T-helper 2 cell treated with Interferon-gamma antibody and Interleukin-4, amounts not matched to agents 5 μg/mL and 100 μg/mL, for 36 hours (primary cell): ENCODE measurements around the gene ZAP70.

Experiments
- DNase-seq: peaks from one replicate; pipeline ENCODE4 v3.0.0; 2021; ENCODE audit warnings: low spot score
- H3K27ac Mint-ChIP-seq: one replicate; pipeline ENCODE4 v1.8.0; 2021; ENCODE audit warnings: mild to moderate bottlenecking, mixed read lengths
- H3K27me3 Mint-ChIP-seq: one replicate; pipeline ENCODE4 v1.8.0; 2021; ENCODE audit warnings: low read depth, mixed read lengths
- H3K36me3 Mint-ChIP-seq: one replicate; pipeline ENCODE4 v1.8.0; 2021; ENCODE audit warnings: low read depth, mixed read lengths
- H3K4me1 Mint-ChIP-seq: one replicate; pipeline ENCODE4 v1.8.0; 2021; ENCODE audit warnings: low read depth, mixed read lengths
- H3K4me3 Mint-ChIP-seq: one replicate; pipeline ENCODE4 v1.8.0; 2022; ENCODE audit warnings: mild to moderate bottlenecking, moderate library complexity, mixed read lengths
- H3K9me3 Mint-ChIP-seq: one replicate; pipeline ENCODE4 v1.8.0; 2021; ENCODE audit warnings: mixed read lengths

The ZAP70 gene

GRCh38 chr2:97751752-97752151, 38.4 kb downstream of the ZAP70 start:
- peaks cover 15% of the 10 kb centered on the region for H3K36me3 Mint-ChIP-seq

GRCh38 chr2:97752342-97753334, 39.3 kb downstream of the ZAP70 start:
- DNase-seq: no peak
- H3K27me3 Mint-ChIP-seq: no peaks in the 10 kb centered on the region
- no peaks in the 10 kb centered on the region for H3K9me3 Mint-ChIP-seq
- H3K36me3 Mint-ChIP-seq: peaks cover 18% of the 10 kb centered on the region
- no peak overlapping the region for H3K27ac Mint-ChIP-seq
- peaks cover 6% of the 10 kb centered on the region for H3K4me1 Mint-ChIP-seq
- H3K4me3 Mint-ChIP-seq: no peak overlapping the region

More at GRCh38 chr2:97751752-97752151, 38.4 kb downstream of the ZAP70 start:
- Mint-ChIP-seq H3K27me3 (no peaks in the 10 kb centered on the region), H3K9me3 (no peaks in the 10 kb centered on the region), H3K4me1 (peaks cover 12% of the 10 kb centered on the region), H3K4me3 (no peak overlapping the region), H3K27ac (no peak overlapping the region)
- DNase-seq: no peak

GRCh38 chr2:97754690-97755346, 41.4 kb downstream of the ZAP70 start:
- no peak for DNase-seq
- Mint-ChIP-seq H3K27ac (no peak overlapping the region), H3K27me3 (no peaks in the 10 kb centered on the region), H3K4me1 (peaks cover 4% of the 10 kb centered on the region), H3K36me3 (peaks cover 24% of the 10 kb centered on the region), H3K4me3 (no peak overlapping the region), H3K9me3 (no peaks in the 10 kb centered on the region)

GRCh38 chr2:97755491-97755890, 42.1 kb downstream of the ZAP70 start:
- Mint-ChIP-seq H3K4me1 (peaks cover 9% of the 10 kb centered on the region), H3K36me3 (peaks cover 31% of the 10 kb centered on the region), H3K27me3 (no peaks in the 10 kb centered on the region), H3K4me3 (no peak overlapping the region), H3K27ac (no peak overlapping the region), H3K9me3 (no peaks in the 10 kb centered on the region)
- DNase-seq: no peak

- H3K4me3 Mint-ChIP-seq: no peak overlapping the region
- H3K27me3 Mint-ChIP-seq: no peaks in the 10 kb centered on the region
- H3K4me1 Mint-ChIP-seq: peaks cover 21% of the 10 kb centered on the region
- peaks cover 41% of the 10 kb centered on the region for H3K36me3 Mint-ChIP-seq
- no peaks in the 10 kb centered on the region for H3K9me3 Mint-ChIP-seq
- DNase-seq: no peak
- no peak overlapping the region for H3K27ac Mint-ChIP-seq
Measured at GRCh38 chr2:97757062-97757461, 43.7 kb downstream of the ZAP70 start.

- peaks cover 42% of the 10 kb centered on the region for H3K36me3 Mint-ChIP-seq
- peaks cover 23% of the 10 kb centered on the region for H3K4me1 Mint-ChIP-seq
- H3K9me3 Mint-ChIP-seq: no peaks in the 10 kb centered on the region
- no peak overlapping the region for H3K27ac Mint-ChIP-seq
- H3K4me3 Mint-ChIP-seq: no peak overlapping the region
- no peak for DNase-seq
- no peaks in the 10 kb centered on the region for H3K27me3 Mint-ChIP-seq
Measured at GRCh38 chr2:97758131-97758705, 44.8 kb downstream of the ZAP70 start.

- Mint-ChIP-seq H3K4me3 (peak overlapping the region; percentile 37), H3K4me1 (peaks cover 27% of the 10 kb centered on the region), H3K27ac (peak overlapping the region; percentile 71), H3K27me3 (no peaks in the 10 kb centered on the region), H3K36me3 (peaks cover 48% of the 10 kb centered on the region), H3K9me3 (no peaks in the 10 kb centered on the region)
- no peak for DNase-seq
Measured at GRCh38 chr2:97759727-97760407, 46.5 kb downstream of the ZAP70 start.

- Mint-ChIP-seq H3K9me3 (no peaks in the 10 kb centered on the region), H3K4me3 (peak overlapping the region; percentile 37), H3K27me3 (no peaks in the 10 kb centered on the region), H3K4me1 (peaks cover 27% of the 10 kb centered on the region), H3K27ac (peak overlapping the region; percentile 65), H3K36me3 (peaks cover 50% of the 10 kb centered on the region)
- DNase-seq: no peak
Measured at GRCh38 chr2:97760480-97761049, 47.2 kb downstream of the ZAP70 start.

- Mint-ChIP-seq H3K27ac (peak overlapping the region; percentile 65), H3K27me3 (no peaks in the 10 kb centered on the region), H3K4me1 (peaks cover 27% of the 10 kb centered on the region), H3K4me3 (peak overlapping the region; percentile 37), H3K36me3 (peaks cover 49% of the 10 kb centered on the region), H3K9me3 (no peaks in the 10 kb centered on the region)
- DNase-seq: peak; percentile 48
Measured at GRCh38 chr2:97761192-97761591, 47.8 kb downstream of the ZAP70 start.

- peak overlapping the region; percentile 41 for H3K27ac Mint-ChIP-seq
- H3K9me3 Mint-ChIP-seq: no peaks in the 10 kb centered on the region
- H3K27me3 Mint-ChIP-seq: no peaks in the 10 kb centered on the region
- H3K4me3 Mint-ChIP-seq: no peak overlapping the region
- DNase-seq: no peak
- H3K4me1 Mint-ChIP-seq: peaks cover 30% of the 10 kb centered on the region
- H3K36me3 Mint-ChIP-seq: peaks cover 41% of the 10 kb centered on the region
Measured at GRCh38 chr2:97763176-97763845, 49.9 kb downstream of the ZAP70 start.

- H3K36me3 Mint-ChIP-seq: peaks cover 34% of the 10 kb centered on the region
- peaks cover 27% of the 10 kb centered on the region for H3K4me1 Mint-ChIP-seq
- no peak overlapping the region for H3K27ac Mint-ChIP-seq
- H3K4me3 Mint-ChIP-seq: no peak overlapping the region
- no peaks in the 10 kb centered on the region for H3K27me3 Mint-ChIP-seq
- no peaks in the 10 kb centered on the region for H3K9me3 Mint-ChIP-seq
- DNase-seq: no peak
Measured at GRCh38 chr2:97764559-97765263, 51.3 kb downstream of the ZAP70 start.

- no peak overlapping the region for H3K27ac Mint-ChIP-seq
- H3K27me3 Mint-ChIP-seq: no peaks in the 10 kb centered on the region
Measured at GRCh38 chr2:97765933-97766332, 52.6 kb downstream of the ZAP70 start.

More at GRCh38 chr2:97765933-97766332, 52.6 kb downstream of the ZAP70 start:
- peaks cover 23% of the 10 kb centered on the region for H3K36me3 Mint-ChIP-seq
- no peak for DNase-seq
- no peak overlapping the region for H3K4me3 Mint-ChIP-seq
- H3K9me3 Mint-ChIP-seq: no peaks in the 10 kb centered on the region
- H3K4me1 Mint-ChIP-seq: peaks cover 19% of the 10 kb centered on the region
